ENCODE measurements around the gene SWT1.
"Not testable (repeated sequence)": the region's sequence is repeated elsewhere in the genome, so short reads cannot be mapped to it uniquely, and the experiment has no call there.

DNA sequence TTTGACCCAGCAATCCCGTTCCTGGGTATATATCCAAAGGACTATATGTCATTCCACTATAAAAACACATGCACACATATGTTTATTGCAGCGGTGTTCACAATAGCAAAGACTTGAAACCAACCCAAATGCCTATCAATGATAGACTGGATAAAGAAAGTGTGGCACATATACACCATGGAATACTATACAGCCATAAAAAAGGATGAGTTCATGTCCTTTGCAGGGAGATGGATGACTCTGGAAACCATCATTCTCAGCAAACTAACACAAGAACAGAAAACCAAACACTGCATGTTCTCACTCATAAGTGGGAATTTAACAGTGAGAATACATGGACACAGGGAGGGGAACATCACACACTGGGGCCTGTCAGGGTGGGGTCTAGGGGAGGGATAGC is 80.2 kb downstream of the SWT1 start:
- TF ChIP-seq POLR2A (IDR thresholded peaks at IDR 0.05): not testable (repeated sequence)
- TF ChIP-seq, protein P1, sequence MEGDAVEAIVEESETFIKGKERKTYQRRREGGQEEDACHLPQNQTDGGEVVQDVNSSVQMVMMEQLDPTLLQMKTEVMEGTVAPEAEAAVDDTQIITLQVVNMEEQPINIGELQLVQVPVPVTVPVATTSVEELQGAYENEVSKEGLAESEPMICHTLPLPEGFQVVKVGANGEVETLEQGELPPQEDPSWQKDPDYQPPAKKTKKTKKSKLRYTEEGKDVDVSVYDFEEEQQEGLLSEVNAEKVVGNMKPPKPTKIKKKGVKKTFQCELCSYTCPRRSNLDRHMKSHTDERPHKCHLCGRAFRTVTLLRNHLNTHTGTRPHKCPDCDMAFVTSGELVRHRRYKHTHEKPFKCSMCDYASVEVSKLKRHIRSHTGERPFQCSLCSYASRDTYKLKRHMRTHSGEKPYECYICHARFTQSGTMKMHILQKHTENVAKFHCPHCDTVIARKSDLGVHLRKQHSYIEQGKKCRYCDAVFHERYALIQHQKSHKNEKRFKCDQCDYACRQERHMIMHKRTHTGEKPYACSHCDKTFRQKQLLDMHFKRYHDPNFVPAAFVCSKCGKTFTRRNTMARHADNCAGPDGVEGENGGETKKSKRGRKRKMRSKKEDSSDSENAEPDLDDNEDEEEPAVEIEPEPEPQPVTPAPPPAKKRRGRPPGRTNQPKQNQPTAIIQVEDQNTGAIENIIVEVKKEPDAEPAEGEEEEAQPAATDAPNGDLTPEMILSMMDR (IDR thresholded peaks at IDR 0.05 in 8 of 11, conservative IDR thresholded peaks at IDR 0.05 in 3 of 11): not testable (repeated sequence)

Data from spleen (tissue), 7 donors.